ENCODE measurements around the gene JPT2. TPM values are rescaled to one million over a fixed set of nuclear protein-coding genes. Genes with fewer than 3 reads are reported as not detected.

JPT2 gene
- total RNA-seq, 1 donor from 2014 or later: 132 TPM

DNA sequence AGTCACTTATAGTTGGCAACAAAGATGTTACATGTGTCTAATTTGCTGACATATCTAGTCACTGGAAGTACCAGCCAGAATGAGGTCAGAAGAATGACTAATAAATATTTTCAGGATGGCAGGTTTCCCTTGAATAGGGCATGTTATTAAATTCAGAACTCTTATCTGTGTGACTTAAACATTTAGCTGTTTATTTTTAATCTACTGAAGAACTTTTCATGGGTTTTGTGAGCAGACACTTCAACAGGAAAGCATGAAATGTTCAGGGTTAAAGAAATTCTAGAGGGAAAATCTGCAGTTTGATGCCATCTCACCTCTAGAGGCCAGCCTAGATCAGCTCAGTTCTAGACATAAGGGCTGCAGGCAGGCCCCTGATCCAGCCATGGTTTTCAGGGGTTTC is 13.2 kb downstream of the JPT2 start:
- Mint-ChIP-seq H3K27me3 (no peaks in the 10 kb centered on the region), H3K4me3 (no peak overlapping the region), H3K4me1 (ENCODE audit: unreplicated experiment) (peaks cover 8% of the 10 kb centered on the region), H3K27ac (peak overlapping the region; percentile 48), H3K9me3 (no peaks in the 10 kb centered on the region), H3K36me3 (peaks cover 47% of the 10 kb centered on the region)
- no peak for DNase-seq (ENCODE audit: extremely low spot score, unreplicated experiment)
- TF ChIP-seq, protein P1, sequence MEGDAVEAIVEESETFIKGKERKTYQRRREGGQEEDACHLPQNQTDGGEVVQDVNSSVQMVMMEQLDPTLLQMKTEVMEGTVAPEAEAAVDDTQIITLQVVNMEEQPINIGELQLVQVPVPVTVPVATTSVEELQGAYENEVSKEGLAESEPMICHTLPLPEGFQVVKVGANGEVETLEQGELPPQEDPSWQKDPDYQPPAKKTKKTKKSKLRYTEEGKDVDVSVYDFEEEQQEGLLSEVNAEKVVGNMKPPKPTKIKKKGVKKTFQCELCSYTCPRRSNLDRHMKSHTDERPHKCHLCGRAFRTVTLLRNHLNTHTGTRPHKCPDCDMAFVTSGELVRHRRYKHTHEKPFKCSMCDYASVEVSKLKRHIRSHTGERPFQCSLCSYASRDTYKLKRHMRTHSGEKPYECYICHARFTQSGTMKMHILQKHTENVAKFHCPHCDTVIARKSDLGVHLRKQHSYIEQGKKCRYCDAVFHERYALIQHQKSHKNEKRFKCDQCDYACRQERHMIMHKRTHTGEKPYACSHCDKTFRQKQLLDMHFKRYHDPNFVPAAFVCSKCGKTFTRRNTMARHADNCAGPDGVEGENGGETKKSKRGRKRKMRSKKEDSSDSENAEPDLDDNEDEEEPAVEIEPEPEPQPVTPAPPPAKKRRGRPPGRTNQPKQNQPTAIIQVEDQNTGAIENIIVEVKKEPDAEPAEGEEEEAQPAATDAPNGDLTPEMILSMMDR (conservative IDR thresholded peaks at IDR 0.05): no peak

DNA sequence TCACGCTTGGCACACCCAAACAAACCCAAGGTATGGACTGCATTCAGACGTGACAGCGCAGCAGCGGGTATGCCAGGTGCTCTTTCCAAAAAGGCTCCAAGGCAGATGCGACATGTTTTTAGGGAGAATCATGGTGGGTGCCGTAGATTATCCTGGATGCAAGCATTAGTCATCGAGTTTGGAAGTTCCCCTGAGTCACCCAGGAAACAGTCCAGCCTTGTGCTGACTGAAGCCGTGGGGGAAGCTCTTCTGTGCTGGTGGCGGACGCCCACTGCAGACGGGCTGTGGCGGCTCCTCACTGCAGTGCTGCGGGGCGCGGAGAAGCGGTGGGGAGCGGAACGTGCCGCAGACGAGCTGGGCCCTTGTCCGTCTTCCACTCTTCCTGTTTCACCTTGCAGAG is 13.9 kb downstream of the JPT2 start:
- H3K27ac Mint-ChIP-seq: no peak overlapping the region
- peaks cover 50% of the 10 kb centered on the region for H3K36me3 Mint-ChIP-seq
- H3K27me3 Mint-ChIP-seq: no peaks in the 10 kb centered on the region
- TF ChIP-seq, protein P1 (conservative IDR thresholded peaks at IDR 0.05): no peak
- DNase-seq (ENCODE audit: extremely low spot score, unreplicated experiment): no peak
- peaks cover 8% of the 10 kb centered on the region for H3K4me1 Mint-ChIP-seq (ENCODE audit: unreplicated experiment)
- no peaks in the 10 kb centered on the region for H3K9me3 Mint-ChIP-seq
- H3K4me3 Mint-ChIP-seq: no peak overlapping the region

DNA sequence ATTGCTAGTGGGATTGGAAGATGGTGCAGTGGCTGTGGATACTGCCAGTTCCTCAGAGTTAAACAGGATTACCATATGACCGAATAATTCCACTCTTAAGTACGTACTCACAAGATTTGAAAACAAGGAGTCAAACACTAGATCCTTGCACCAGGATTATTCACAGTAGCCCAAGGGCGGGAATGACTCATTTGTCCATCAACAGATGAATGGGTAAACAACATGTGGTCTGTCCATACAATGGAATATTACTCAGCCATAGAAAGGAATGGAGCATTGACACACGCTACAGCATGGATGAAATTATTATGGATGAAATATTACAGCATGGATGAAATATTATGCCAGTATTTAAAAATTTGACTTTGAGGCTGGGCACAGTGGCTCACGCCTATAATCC is 18.8 kb downstream of the JPT2 start:
- no peaks in the 10 kb centered on the region for H3K9me3 Mint-ChIP-seq
- H3K27ac Mint-ChIP-seq: no peak overlapping the region
- peaks cover 35% of the 10 kb centered on the region for H3K36me3 Mint-ChIP-seq
- H3K4me3 Mint-ChIP-seq: no peak overlapping the region
- TF ChIP-seq, protein P1 (conservative IDR thresholded peaks at IDR 0.05): no peak
- no peaks in the 10 kb centered on the region for H3K4me1 Mint-ChIP-seq (ENCODE audit: unreplicated experiment)
- DNase-seq (ENCODE audit: extremely low spot score, unreplicated experiment): no peak
- H3K27me3 Mint-ChIP-seq: no peaks in the 10 kb centered on the region

DNA sequence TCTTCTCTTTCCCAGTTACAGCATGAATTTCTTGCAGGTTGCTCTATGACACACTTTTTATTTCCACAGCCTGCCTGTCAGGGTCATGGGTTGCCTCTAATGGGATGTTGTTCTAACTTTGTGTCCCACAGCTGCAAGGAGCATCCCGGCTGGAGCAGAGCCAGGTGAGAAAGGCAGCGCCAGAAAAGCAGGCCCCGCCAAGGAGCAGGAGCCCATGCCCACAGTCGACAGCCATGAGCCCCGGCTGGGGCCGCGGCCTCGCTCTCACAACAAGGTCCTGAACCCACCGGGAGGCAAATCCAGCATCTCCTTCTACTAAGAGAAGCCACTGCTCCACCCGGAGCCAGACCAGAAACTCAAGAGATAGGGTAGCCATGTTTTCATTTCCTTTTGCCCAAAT is 20.6 kb downstream of the JPT2 start:
- no peaks in the 10 kb centered on the region for H3K4me1 Mint-ChIP-seq (ENCODE audit: unreplicated experiment)
- TF ChIP-seq, protein P1 (conservative IDR thresholded peaks at IDR 0.05): no peak

DNA sequence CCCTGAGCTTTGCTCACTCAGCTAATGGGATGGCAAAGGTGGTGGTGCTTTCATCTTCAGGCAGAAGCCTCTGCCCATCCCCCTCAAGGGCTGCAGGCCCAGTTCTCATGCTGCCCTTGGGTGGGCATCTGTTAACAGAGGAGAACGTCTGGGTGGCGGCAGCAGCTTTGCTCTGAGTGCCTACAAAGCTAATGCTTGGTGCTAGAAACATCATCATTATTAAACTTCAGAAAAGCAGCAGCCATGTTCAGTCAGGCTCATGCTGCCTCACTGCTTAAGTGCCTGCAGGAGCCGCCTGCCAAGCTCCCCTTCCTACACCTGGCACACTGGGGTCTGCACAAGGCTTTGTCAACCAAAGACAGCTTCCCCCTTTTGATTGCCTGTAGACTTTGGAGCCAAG is 22.2 kb downstream of the JPT2 start:
- TF ChIP-seq, protein P1 (conservative IDR thresholded peaks at IDR 0.05): no peak
- no peak for DNase-seq (ENCODE audit: extremely low spot score, unreplicated experiment)
- Mint-ChIP-seq H3K27ac (no peak overlapping the region), H3K4me3 (no peak overlapping the region), H3K27me3 (no peaks in the 10 kb centered on the region), H3K36me3 (peaks cover 22% of the 10 kb centered on the region), H3K9me3 (no peaks in the 10 kb centered on the region), H3K4me1 (ENCODE audit: unreplicated experiment) (no peaks in the 10 kb centered on the region)

More for the DNA sequence above, 20.6 kb downstream of the JPT2 start:
- no peak for DNase-seq (ENCODE audit: extremely low spot score, unreplicated experiment)
- Mint-ChIP-seq H3K27ac (no peak overlapping the region), H3K4me3 (no peak overlapping the region), H3K27me3 (no peaks in the 10 kb centered on the region), H3K36me3 (peaks cover 29% of the 10 kb centered on the region), H3K9me3 (no peaks in the 10 kb centered on the region)
